Lung (tissue), 12 donors: Measurements from ENCODE around the gene GTF3C5. TPM values are rescaled to one million over a fixed set of nuclear protein-coding genes. Genes with fewer than 3 reads are reported as not detected.

Experiments used
- ATAC-seq: fragments of 200-7000 bp; cut with Tn5 transposase; one replicate; pipeline ENCODE4 v1.9.1; 2020; ENCODE audit warnings: moderate number of reproducible peaks; ENCODE audit not compliant: insufficient read depth, low FRiP score
- DNase-seq, 3 donors: peaks; one replicate each; pipeline ENCODE4 v3.0.0-alpha.2; 2013 to 2017
- H3K27ac ChIP-seq, 2 donors: one replicate each; pipeline ENCODE4 v1.5.1; 2013; ENCODE audit warnings: mild to moderate bottlenecking in 2 of 2, moderate library complexity in 2 of 2, control low read depth in 1 of 2, inconsistent platforms in 1 of 2, low read depth in 1 of 2, low read length in 1 of 2
- H3K27me3 ChIP-seq, 3 donors: one replicate each; pipeline ENCODE4 v1.5.1; 2013; ENCODE audit warnings: low read length in 2 of 3; ENCODE audit not compliant: control insufficient read depth in 3 of 3, insufficient read depth in 3 of 3
- H3K36me3 ChIP-seq, 4 donors: one replicate each; pipeline ENCODE4 v1.5.1; 2013; ENCODE audit warnings: low read length in 4 of 4, mild to moderate bottlenecking in 1 of 4, moderate library complexity in 1 of 4; ENCODE audit not compliant: control insufficient read depth in 4 of 4, insufficient read depth in 4 of 4
- H3K4me1 ChIP-seq, 5 donors: one replicate each; pipeline ENCODE4 v1.5.1; 2013; ENCODE audit warnings: low read length in 5 of 5, mild to moderate bottlenecking in 2 of 5, moderate library complexity in 1 of 5; ENCODE audit not compliant: control insufficient read depth in 5 of 5, insufficient read depth in 5 of 5
- H3K4me3 ChIP-seq: one replicate; pipeline ENCODE4 v1.5.1; 2013; ENCODE audit warnings: mild to moderate bottlenecking, control low read depth, moderate library complexity
- H3K9ac ChIP-seq, 2 donors: one replicate each; pipeline ENCODE4 v1.5.1; 2013; ENCODE audit warnings: low read length in 2 of 2, control low read depth in 1 of 2; ENCODE audit not compliant: insufficient read depth in 1 of 2
- H3K9me3 ChIP-seq, 4 donors: one replicate each; pipeline ENCODE4 v1.5.1; 2013; ENCODE audit warnings: low read length in 3 of 4, mild to moderate bottlenecking in 1 of 4, moderate library complexity in 1 of 4; ENCODE audit not compliant: control insufficient read depth in 4 of 4, insufficient read depth in 3 of 4
- CTCF ChIP-seq: IDR thresholded peaks from 2 replicates; pipeline ENCODE4 v1.5.1; 2012; ENCODE audit warnings: mild to moderate bottlenecking; ENCODE audit errors: control extremely low read depth, extremely low read depth
- WGBS, 2 donors: extraction: QIAGEN DNeasy Blood & Tissue Kit; methylation state at CpG; one replicate each; pipeline ENCODE4 v1.1.7; 2013; 5-methylcytosine and 5-hydroxymethylcytosine counted together
- polyA plus RNA-seq, 2 donors: library from polyadenylated mRNA; stranded (reverse); fragments of 200-250 nt; gene quantifications; one replicate each; pipeline ENCODE4 v1.2.1, GENCODE V29; 2013
- total RNA-seq, 2 donors: library from RNA; depleted of rRNA in 1 of 2; stranded (reverse); fragments of >200 nt in 1 of 2; gene quantifications; one replicate each; pipeline ENCODE4 v1.2.1, GENCODE V29; 2014 to 2021
- donor health status: control.
- donor health status: control.
- donor health status: Bipolar disorder and iron deficiency.
- donor health status: healthy.
- donor health status: DM: yes; HTN: yes; CAD: no.

GTF3C5 gene
- total and polyA plus RNA-seq, 4 donors: 41.0 to 60.0 (median 45.5) TPM

DNA sequence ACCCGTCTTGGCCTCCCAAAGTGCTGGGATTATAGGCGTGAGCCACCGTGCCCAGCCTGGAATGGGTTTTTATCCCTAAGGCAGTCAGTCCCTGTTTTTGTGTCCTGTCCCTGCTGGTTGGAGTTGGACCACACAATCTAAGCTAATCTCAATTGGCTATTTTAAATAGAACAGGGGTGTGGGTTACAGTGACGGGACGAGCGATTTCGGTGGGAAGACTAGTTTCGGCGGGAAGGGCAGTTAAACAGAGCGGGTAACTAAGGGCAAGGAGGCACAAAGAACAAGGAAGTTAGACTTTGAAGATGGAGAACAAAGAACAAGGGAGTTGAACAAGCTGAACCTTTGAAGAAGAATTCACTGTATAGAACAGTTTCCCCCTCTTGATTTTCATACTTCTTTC, 1.4 kb downstream of the GTF3C5 start:
- no peak for ATAC-seq
- 94 to 95% methylated on average over 10 of the region's 10 CpGs for WGBS, 2 donors
- no peak for DNase-seq

DNA sequence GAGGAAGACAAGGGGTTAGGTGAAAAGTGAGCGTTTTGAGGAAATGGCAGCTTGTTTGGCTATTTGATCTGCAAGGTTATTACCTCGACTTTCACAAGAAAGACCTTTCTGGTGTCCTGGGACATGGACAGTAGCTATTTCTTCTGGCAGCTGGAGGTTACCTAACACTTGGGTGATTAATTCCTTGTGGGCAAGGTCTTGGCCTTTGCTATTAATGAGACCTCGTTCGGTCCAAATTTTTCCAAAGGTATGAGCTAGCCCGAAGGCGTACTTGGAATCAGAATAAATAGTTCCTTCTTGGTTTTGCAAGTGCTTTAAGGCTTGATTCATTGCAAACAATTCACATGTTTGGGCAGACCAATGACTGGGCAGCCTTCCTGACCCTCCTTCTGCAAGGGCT, 4.9 kb downstream of the GTF3C5 start:
- no peak for ATAC-seq

More for the DNA sequence above, 1.4 kb downstream of the GTF3C5 start:
- no peak for TF ChIP-seq CTCF
- peaks cover 0 to 17% (median 8%) of the 10 kb centered on the region in 4 donors for H3K36me3 ChIP-seq
- H3K9ac ChIP-seq: no peak overlapping the region
- H3K4me1 ChIP-seq: peaks cover 7 to 16% (median 11%) of the 10 kb centered on the region in 5 donors
- no peak overlapping the region for H3K27ac ChIP-seq
- H3K9me3 ChIP-seq: peaks cover 0 to 4% (median 0%) of the 10 kb centered on the region in 4 donors
- H3K27me3 ChIP-seq: no peaks in the 10 kb centered on the region
- H3K4me3 ChIP-seq: no peak overlapping the region

DNA sequence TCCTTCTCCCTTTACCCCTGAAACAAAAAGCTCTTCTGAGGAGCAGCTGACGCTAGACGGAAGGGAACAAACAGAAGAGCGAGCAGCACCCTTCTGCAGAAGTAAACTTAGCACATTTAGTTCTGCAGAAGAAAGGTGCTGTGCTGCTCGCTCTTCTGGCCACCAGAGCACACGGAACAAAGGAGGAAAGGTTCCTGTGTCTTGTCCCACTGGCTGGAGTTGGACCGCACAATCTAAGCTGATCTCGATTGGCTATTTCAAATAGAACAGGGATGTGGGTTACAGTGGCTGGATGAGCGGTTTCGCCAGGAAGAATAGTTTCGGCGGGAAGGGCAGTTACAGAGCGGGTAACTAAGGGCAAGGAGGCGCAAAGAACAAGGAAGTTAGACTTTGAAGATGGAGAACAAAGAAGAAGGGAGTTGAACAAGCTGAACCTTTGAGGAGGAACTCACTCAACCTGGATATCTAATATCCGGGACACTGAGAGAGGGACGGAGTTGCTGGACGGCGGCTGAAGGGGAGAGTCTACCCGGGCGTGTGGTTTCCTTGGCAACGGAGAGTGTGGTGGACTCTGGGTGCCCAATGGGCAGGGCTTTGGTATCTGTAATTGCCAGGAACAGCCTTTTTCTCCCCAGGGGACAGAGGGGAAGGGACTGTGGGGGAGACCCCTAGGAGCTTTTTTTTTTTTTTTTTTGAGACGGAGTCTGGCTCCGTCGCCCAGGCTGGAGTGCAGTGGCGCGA, 7.1 kb downstream of the GTF3C5 start:
- H3K36me3 ChIP-seq: peaks cover 3 to 26% (median 16%) of the 10 kb centered on the region in 4 donors
- DNase-seq (no peak), ATAC-seq (no peak)
- no peak for TF ChIP-seq CTCF
- H3K27me3 ChIP-seq: no peaks in the 10 kb centered on the region
- no peak overlapping the region for H3K4me3 ChIP-seq
- H3K9ac ChIP-seq: no peak overlapping the region
- no peak overlapping the region for H3K27ac ChIP-seq
- WGBS, 2 donors: 91 to 92% methylated on average over 25 of the region's 25 CpGs
- peaks cover 0 to 4% (median 0%) of the 10 kb centered on the region in 4 donors for H3K9me3 ChIP-seq
- H3K4me1 ChIP-seq: no peaks in the 10 kb centered on the region

More for the DNA sequence above, 4.9 kb downstream of the GTF3C5 start:
- peaks cover 0 to 4% (median 0%) of the 10 kb centered on the region in 4 donors for H3K9me3 ChIP-seq
- H3K9ac ChIP-seq: no peak overlapping the region
- peaks cover 5 to 11% (median 8%) of the 10 kb centered on the region in 5 donors for H3K4me1 ChIP-seq
- no peaks in the 10 kb centered on the region for H3K27me3 ChIP-seq
- no peak for TF ChIP-seq CTCF
- no peak overlapping the region for H3K27ac ChIP-seq
- no peak overlapping the region for H3K4me3 ChIP-seq
- DNase-seq: no peak
- peaks cover 0 to 17% (median 9%) of the 10 kb centered on the region in 4 donors for H3K36me3 ChIP-seq
- WGBS, 2 donors: 68 to 75% methylated on average over 6 of the region's 6 CpGs
